ENCODE data around the gene PPP1R26. TPM values are rescaled to one million over a fixed set of nuclear protein-coding genes. Genes with fewer than 3 reads are reported as not detected.
"Not testable (repeated sequence)": the region's sequence is repeated elsewhere in the genome, so short reads cannot be mapped to it uniquely, and the experiment has no call there.

PPP1R26 gene
- total RNA-seq, 1 donor from 2014 or later = 22.8 TPM

- TF ChIP-seq CTCF (IDR thresholded peaks at IDR 0.05) = no peak
- H3K4me3 ChIP-seq = no peak overlapping the region
- no peak for ATAC-seq
- H3K9me3 ChIP-seq = no peaks in the 10 kb centered on the region
- no peak for DNase-seq
- H3K27ac ChIP-seq = no peak overlapping the region
- peaks cover 4% of the 10 kb centered on the region for H3K27me3 ChIP-seq (ENCODE audit: low read depth)
- H3K36me3 ChIP-seq = no peaks in the 10 kb centered on the region
- intact Hi-C loops (cut with DNase I) = no loop called here
- no peaks in the 10 kb centered on the region for H3K4me1 ChIP-seq
Measured at GRCh38 chr9:135456436-135457104, 23.0 kb upstream of the PPP1R26 start.

- H3K27ac ChIP-seq; ATAC-seq; H3K4me1 ChIP-seq; H3K36me3 ChIP-seq; H3K27me3 ChIP-seq (ENCODE audit: low read depth); intact Hi-C loops (cut with DNase I); DNase-seq; H3K9me3 ChIP-seq; H3K4me3 ChIP-seq: not testable (repeated sequence)
Measured at GRCh38 chr9:135458478-135458877, 21.1 kb upstream of the PPP1R26 start.

GRCh38 chr9:135461936-135462335, 17.6 kb upstream of the PPP1R26 start:
- ATAC-seq (no peak), DNase-seq (no peak)
- intact Hi-C loops (cut with DNase I) = no loop called here
- no peak for TF ChIP-seq CTCF (IDR thresholded peaks at IDR 0.05)
- Histone ChIP-seq H3K4me1 (no peaks in the 10 kb centered on the region), H3K36me3 (no peaks in the 10 kb centered on the region), H3K4me3 (no peak overlapping the region), H3K27me3 (ENCODE audit: low read depth) (peaks cover 4% of the 10 kb centered on the region), H3K27ac (no peak overlapping the region), H3K9me3 (no peaks in the 10 kb centered on the region)

DNA sequence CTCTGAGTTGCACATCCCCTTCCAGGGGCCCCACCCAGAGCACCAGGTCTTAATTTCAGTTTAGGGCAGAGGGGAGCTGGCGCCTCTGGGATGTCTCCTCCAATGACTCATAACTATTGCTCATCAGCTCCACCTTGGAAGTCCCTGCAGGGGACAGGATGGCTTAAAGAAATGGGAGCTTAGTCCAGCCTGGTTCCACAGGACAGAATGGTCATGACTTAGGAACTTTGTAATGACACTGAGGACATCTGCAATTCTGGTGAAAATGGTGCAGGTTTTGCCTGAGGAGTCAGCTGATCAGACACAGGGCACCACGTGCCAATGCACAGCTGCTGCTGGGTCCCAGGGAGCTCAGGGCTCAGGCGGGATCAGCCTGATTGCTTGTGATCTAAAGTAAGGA, 16.4 kb upstream of the PPP1R26 start:
- Histone ChIP-seq H3K36me3 (no peaks in the 10 kb centered on the region), H3K27ac (no peak overlapping the region), H3K27me3 (ENCODE audit: low read depth) (peaks cover 4% of the 10 kb centered on the region), H3K4me3 (no peak overlapping the region), H3K9me3 (no peaks in the 10 kb centered on the region), H3K4me1 (no peaks in the 10 kb centered on the region)
- intact Hi-C loops (cut with DNase I) = no loop called here
- ATAC-seq = no peak
- TF ChIP-seq CTCF (IDR thresholded peaks at IDR 0.05) = no peak
- DNase-seq = no peak

GRCh38 chr9:135464181-135464580, 15.4 kb upstream of the PPP1R26 start:
- H3K4me1 ChIP-seq = no peaks in the 10 kb centered on the region
- DNase-seq = no peak
- no peak for TF ChIP-seq CTCF (IDR thresholded peaks at IDR 0.05)
- no peaks in the 10 kb centered on the region for H3K36me3 ChIP-seq
- ATAC-seq = no peak
- no peaks in the 10 kb centered on the region for H3K9me3 ChIP-seq
- no peak overlapping the region for H3K4me3 ChIP-seq
- H3K27ac ChIP-seq = no peak overlapping the region
- intact Hi-C loops (cut with DNase I) = no loop called here
- H3K27me3 ChIP-seq (ENCODE audit: low read depth) = peaks cover 4% of the 10 kb centered on the region

- no peak for TF ChIP-seq CTCF (IDR thresholded peaks at IDR 0.05)
- H3K27ac ChIP-seq = no peak overlapping the region
- no peaks in the 10 kb centered on the region for H3K27me3 ChIP-seq (ENCODE audit: low read depth)
- no peak overlapping the region for H3K4me3 ChIP-seq
- ATAC-seq (no peak), DNase-seq (no peak)
- H3K4me1 ChIP-seq = no peaks in the 10 kb centered on the region
- intact Hi-C loops (cut with DNase I) = no loop called here
- H3K36me3 ChIP-seq = no peaks in the 10 kb centered on the region
- H3K9me3 ChIP-seq = no peaks in the 10 kb centered on the region
Measured at GRCh38 chr9:135468854-135469521, 10.6 kb upstream of the PPP1R26 start.

Measured in lower lobe of right lung (tissue), 2 donors.